SU-DHL-6 (cell line): ENCODE measurements around the gene TRAIP.

Source experiments
- H2AFZ ChIP-seq: fragments of 200-600 bp; sonication (generic); 2 replicates; pipeline ENCODE4 v1.6.1; 2014; ENCODE audit warnings: low read depth, mild to moderate bottlenecking, moderate library complexity, mixed read lengths, antibody characterized with exemption, low read length; ENCODE audit not compliant: severe bottlenecking
- H3F3A ChIP-seq: fragments of 200-600 bp; shearing (Covaris generic); 2 replicates; pipeline ENCODE4 v1.6.0; 2016; ENCODE audit warnings: antibody characterized with exemption, mild to moderate bottlenecking; ENCODE audit not compliant: insufficient read depth
- H3K27ac ChIP-seq: fragments of 200-600 bp; sonication (generic); 2 replicates; pipeline ENCODE4 v1.5.1; 2016; ENCODE audit warnings: low read depth, mild to moderate bottlenecking, low read length, moderate library complexity, mixed read lengths
- H3K27me3 ChIP-seq: fragments of 200-600 bp; sonication (generic), shearing (Covaris generic); 2 replicates; pipeline ENCODE4 v1.6.0; 2014; ENCODE audit warnings: mild to moderate bottlenecking, low read length
- H3K36me3 ChIP-seq: fragments of 200-600 bp; sonication (generic); 2 replicates; pipeline ENCODE4 v1.6.1; 2014; ENCODE audit warnings: mild to moderate bottlenecking, low read length, mixed read lengths
- H3K4me2 ChIP-seq: fragments of 300-600, 200-600 bp; shearing (Covaris generic), sonication (generic); 2 replicates; pipeline ENCODE4 v1.6.0; 2014; ENCODE audit warnings: low read length, low read depth, mild to moderate bottlenecking; ENCODE audit not compliant: poor library complexity, severe bottlenecking
- H3K4me3 ChIP-seq: fragments of 200-600 bp; sonication (generic); 2 replicates; pipeline ENCODE4 v1.5.1; 2014; ENCODE audit warnings: antibody characterized with exemption, low read length, mild to moderate bottlenecking, mixed read lengths; ENCODE audit not compliant: insufficient read depth, poor library complexity, severe bottlenecking
- H3K79me2 ChIP-seq: fragments of 200-600 bp; sonication (generic); 2 replicates; pipeline ENCODE4 v1.6.1; 2014; ENCODE audit warnings: mild to moderate bottlenecking, low read length, moderate library complexity; ENCODE audit not compliant: insufficient read depth
- H3K9ac ChIP-seq: fragments of 200-600 bp; sonication (generic); 2 replicates; pipeline ENCODE4 v1.7.0; 2014; ENCODE audit warnings: mild to moderate bottlenecking, low read length
- H3K9me2 ChIP-seq: fragments of 200-600 bp; sonication (generic); replicated peaks from 2 replicates; pipeline ENCODE4 v1.6.1; 2014; ENCODE audit warnings: low read length; ENCODE audit not compliant: insufficient read depth
- H3K9me3 ChIP-seq: fragments of 200-600 bp; sonication (generic); 2 replicates; pipeline ENCODE4 v1.6.1; 2014; ENCODE audit warnings: low read length, mixed read lengths; ENCODE audit not compliant: insufficient read depth
- H4K20me1 ChIP-seq: fragments of 200-600 bp; sonication (generic); 2 replicates; pipeline ENCODE4 v1.6.1; 2014; ENCODE audit warnings: low read depth, mild to moderate bottlenecking, antibody characterized with exemption, low read length, moderate library complexity, mixed read lengths
- CTCF ChIP-seq: fragments of 200-600 bp; sonication (generic); IDR thresholded peaks from one replicate; pipeline ENCODE4 v1.5.1; 2017; ENCODE audit warnings: antibody characterized with exemption, mild to moderate bottlenecking, low read length, moderate library complexity; ENCODE audit not compliant: insufficient read depth, poor library complexity, severe bottlenecking
- EZH2phosphoT487 ChIP-seq: fragments of 200-600 bp; sonication (generic), shearing (Covaris generic); conservative IDR thresholded peaks from 2 replicates; pipeline ENCODE4 v1.6.1; 2018; ENCODE audit warnings: mild to moderate bottlenecking, antibody characterized with exemption, low read length, moderate library complexity, mixed read lengths

TRAIP gene

DNA sequence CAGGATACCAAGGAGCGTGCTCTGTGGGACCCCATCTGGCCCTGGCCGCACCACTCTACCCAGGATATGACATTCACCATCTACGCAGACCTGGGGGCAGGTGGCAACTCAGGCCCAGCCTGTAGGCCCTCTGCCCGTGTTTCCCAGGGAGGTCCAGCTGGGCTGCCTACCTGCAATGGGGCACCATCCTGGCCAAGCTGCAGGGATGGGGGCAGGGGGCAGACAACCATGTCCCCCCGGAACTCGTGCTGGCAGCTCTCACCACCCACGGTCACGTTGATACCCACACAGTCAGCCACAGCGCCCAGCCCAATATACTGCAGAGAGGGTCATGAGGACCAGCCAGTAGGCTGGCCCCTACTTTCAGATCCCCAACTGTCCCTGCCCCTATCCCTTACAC, 39.4 kb upstream of the TRAIP start:
- H3F3A ChIP-seq: no peaks in the 10 kb centered on the region
- no peak overlapping the region for H3K4me3 ChIP-seq
- H4K20me1 ChIP-seq: no peaks in the 10 kb centered on the region
- no peak overlapping the region for H3K27ac ChIP-seq
- H2AFZ ChIP-seq: no peak overlapping the region
- no peak overlapping the region for H3K4me2 ChIP-seq
- no peaks in the 10 kb centered on the region for H3K27me3 ChIP-seq
- H3K36me3 ChIP-seq: no peaks in the 10 kb centered on the region
- no peaks in the 10 kb centered on the region for H3K9me3 ChIP-seq
- no peaks in the 10 kb centered on the region for H3K79me2 ChIP-seq
- no peaks in the 10 kb centered on the region for H3K9me2 ChIP-seq
- TF ChIP-seq CTCF: no peak
- TF ChIP-seq EZH2phosphoT487: no peak
- no peak overlapping the region for H3K9ac ChIP-seq

DNA sequence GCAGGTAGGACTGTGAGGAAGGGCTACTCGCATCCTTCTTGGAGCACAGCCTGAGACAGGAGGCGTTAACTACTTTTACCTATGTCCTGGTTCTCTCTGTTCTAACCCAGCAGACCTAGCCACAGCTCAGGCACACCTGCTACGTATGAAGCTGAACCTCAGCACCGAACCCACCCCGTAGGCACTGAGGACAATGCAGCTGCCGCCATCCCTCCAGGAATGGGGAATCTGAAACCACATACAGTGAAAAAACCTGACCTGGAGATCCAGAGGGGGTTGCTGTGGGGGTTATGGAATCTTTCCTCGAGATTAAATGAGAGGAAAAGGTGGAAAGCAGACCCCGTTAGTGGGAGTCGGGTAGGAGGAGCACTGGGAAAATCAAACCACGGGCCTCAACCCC, 32.9 kb upstream of the TRAIP start:
- H3K9me3 ChIP-seq: no peaks in the 10 kb centered on the region
- H3K79me2 ChIP-seq: no peaks in the 10 kb centered on the region
- TF ChIP-seq CTCF: no peak
- TF ChIP-seq EZH2phosphoT487: no peak
- no peaks in the 10 kb centered on the region for H3K27me3 ChIP-seq
- no peak overlapping the region for H3K27ac ChIP-seq
- H2AFZ ChIP-seq: no peak overlapping the region
- no peaks in the 10 kb centered on the region for H4K20me1 ChIP-seq
- H3K9me2 ChIP-seq: no peaks in the 10 kb centered on the region
- H3F3A ChIP-seq: no peaks in the 10 kb centered on the region
- H3K9ac ChIP-seq: no peak overlapping the region
- H3K4me2 ChIP-seq: no peak overlapping the region
- H3K4me3 ChIP-seq: no peak overlapping the region
- no peaks in the 10 kb centered on the region for H3K36me3 ChIP-seq

- H3K9ac ChIP-seq: no peak overlapping the region
- no peaks in the 10 kb centered on the region for H3K79me2 ChIP-seq
- no peaks in the 10 kb centered on the region for H3K36me3 ChIP-seq
- H3F3A ChIP-seq: no peaks in the 10 kb centered on the region
- H3K4me3 ChIP-seq: no peak overlapping the region
- no peak overlapping the region for H2AFZ ChIP-seq
- H3K9me2 ChIP-seq: no peaks in the 10 kb centered on the region
- no peaks in the 10 kb centered on the region for H4K20me1 ChIP-seq
- H3K27ac ChIP-seq: no peak overlapping the region
- H3K4me2 ChIP-seq: no peak overlapping the region
- TF ChIP-seq CTCF (no peak), EZH2phosphoT487 (no peak)
- H3K27me3 ChIP-seq: no peaks in the 10 kb centered on the region
- H3K9me3 ChIP-seq: no peaks in the 10 kb centered on the region
Observed at GRCh38 chr3:49886922-49887265, 30.5 kb upstream of the TRAIP start.

DNA sequence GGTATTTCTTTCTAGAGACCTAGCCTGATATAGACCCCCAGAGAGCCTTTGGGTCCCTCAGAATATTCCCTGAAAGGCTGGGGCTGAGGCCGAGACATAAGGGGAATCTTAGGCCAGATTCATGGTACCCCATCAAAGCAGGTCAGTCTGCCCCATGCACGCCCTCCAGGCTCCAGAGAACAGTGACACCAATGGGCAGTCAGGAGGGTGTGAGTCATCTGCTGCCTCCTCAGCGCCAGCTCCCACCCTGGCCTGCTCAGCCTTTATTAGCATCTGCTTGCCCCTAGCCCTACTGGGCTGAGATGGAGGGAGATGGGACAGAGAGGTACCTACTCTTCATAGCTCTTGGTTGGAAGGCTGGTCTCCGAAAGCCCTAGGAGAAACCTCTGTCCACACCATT, 27.6 kb upstream of the TRAIP start:
- H3K4me2 ChIP-seq: no peak overlapping the region
- no peak for TF ChIP-seq CTCF
- no peak for TF ChIP-seq EZH2phosphoT487
- H3K79me2 ChIP-seq: no peaks in the 10 kb centered on the region
- H3K9me3 ChIP-seq: no peaks in the 10 kb centered on the region
- no peaks in the 10 kb centered on the region for H3K36me3 ChIP-seq
- no peak overlapping the region for H3K27ac ChIP-seq
- H3F3A ChIP-seq: no peaks in the 10 kb centered on the region
- H3K27me3 ChIP-seq: no peaks in the 10 kb centered on the region
- H4K20me1 ChIP-seq: no peaks in the 10 kb centered on the region
- no peaks in the 10 kb centered on the region for H3K9me2 ChIP-seq
- H3K9ac ChIP-seq: no peak overlapping the region
- no peak overlapping the region for H3K4me3 ChIP-seq
- no peak overlapping the region for H2AFZ ChIP-seq
